Esophagus (tissue), 2 donors: Measurements from ENCODE around the gene SMC1B. TPM values are rescaled to one million over a fixed set of nuclear protein-coding genes. Genes with fewer than 3 reads are reported as not detected.
"Not testable (repeated sequence)": the region's sequence is repeated elsewhere in the genome, so short reads cannot be mapped to it uniquely, and the experiment has no call there.

Experiments used
- H3K27ac ChIP-seq, 2 donors: one replicate each; pipeline ENCODE4 v1.5.1; 2013; ENCODE audit warnings: low read depth in 2 of 2, mild to moderate bottlenecking in 2 of 2, inconsistent platforms in 1 of 2, low read length in 1 of 2, moderate library complexity in 1 of 2
- H3K27me3 ChIP-seq, 2 donors: one replicate each; pipeline ENCODE4 v1.6.1; 2013; ENCODE audit warnings: low read length in 2 of 2, control low read depth in 1 of 2, mild to moderate bottlenecking in 1 of 2; ENCODE audit not compliant: insufficient read depth in 2 of 2, control insufficient read depth in 1 of 2
- H3K36me3 ChIP-seq, 2 donors: one replicate each; pipeline ENCODE4 v1.6.1; 2013; ENCODE audit warnings: low read length in 1 of 2; ENCODE audit not compliant: control insufficient read depth in 2 of 2, insufficient read depth in 2 of 2
- H3K4me1 ChIP-seq, 2 donors: one replicate each; pipeline ENCODE4 v1.6.1; 2013; ENCODE audit warnings: low read length in 1 of 2; ENCODE audit not compliant: control insufficient read depth in 2 of 2, insufficient read depth in 2 of 2
- H3K4me3 ChIP-seq, 2 donors: one replicate each; pipeline ENCODE4 v1.5.1; 2013; ENCODE audit warnings: low read length in 2 of 2, mild to moderate bottlenecking in 2 of 2, low read depth in 1 of 2, moderate library complexity in 1 of 2
- H3K9me3 ChIP-seq, 2 donors: one replicate each; pipeline ENCODE4 v1.6.1; 2013; ENCODE audit warnings: mild to moderate bottlenecking in 2 of 2, low read depth in 1 of 2, low read length in 1 of 2, moderate library complexity in 1 of 2; ENCODE audit not compliant: control insufficient read depth in 2 of 2, insufficient read depth in 1 of 2
- WGBS, 2 donors: extraction: QIAGEN DNeasy Blood & Tissue Kit; methylation state at CpG; one replicate each; pipeline ENCODE4 v1.1.7; 2013; 5-methylcytosine and 5-hydroxymethylcytosine counted together
- polyA plus RNA-seq, 2 donors: library from polyadenylated mRNA; stranded (reverse); fragments of 200-250 nt; gene quantifications; one replicate each; pipeline ENCODE4 v1.2.3, GENCODE V29; 2013
- donor health status: healthy with polysubstance abuse.
- donor health status: Bipolar disorder and iron deficiency.

The SMC1B gene
- polyA plus RNA-seq, 2 donors, result 0.04 TPM; not detected in 1

GRCh38 chr22:45303181-45303580, 110.2 kb downstream of the SMC1B start:
- H3K4me1 ChIP-seq, result no peaks in the 10 kb centered on the region
- no peaks in the 10 kb centered on the region for H3K27me3 ChIP-seq
- no peak overlapping the region for H3K27ac ChIP-seq
- H3K36me3 ChIP-seq, result no peaks in the 10 kb centered on the region
- WGBS, 2 donors, result 55 to 62% methylated on average over 7 of the region's 7 CpGs
- no peaks in the 10 kb centered on the region for H3K9me3 ChIP-seq
- no peak overlapping the region for H3K4me3 ChIP-seq

- WGBS, 2 donors, result 60 to 68% methylated on average over 8 of the region's 8 CpGs
- Histone ChIP-seq H3K4me3 (no peak overlapping the region), H3K9me3 (no peaks in the 10 kb centered on the region), H3K27me3 (no peaks in the 10 kb centered on the region), H3K27ac (no peak overlapping the region), H3K4me1 (no peaks in the 10 kb centered on the region), H3K36me3 (no peaks in the 10 kb centered on the region)
Observed at GRCh38 chr22:45302751-45303150, 110.6 kb downstream of the SMC1B start.

GRCh38 chr22:45298934-45299505, 114.4 kb downstream of the SMC1B start:
- no peak overlapping the region for H3K27ac ChIP-seq
- no peaks in the 10 kb centered on the region for H3K27me3 ChIP-seq
- 74 to 76% methylated on average over 14 to 15 of the region's 15 CpGs for WGBS, 2 donors
- H3K4me1 ChIP-seq, result no peaks in the 10 kb centered on the region
- no peaks in the 10 kb centered on the region for H3K36me3 ChIP-seq
- H3K4me3 ChIP-seq, result no peak overlapping the region
- no peaks in the 10 kb centered on the region for H3K9me3 ChIP-seq

GRCh38 chr22:45296628-45297297, 116.6 kb downstream of the SMC1B start:
- WGBS, 2 donors, result 73 to 75% methylated on average over 13 of the region's 13 CpGs
- Histone ChIP-seq H3K4me3 (no peak overlapping the region), H3K9me3 (no peaks in the 10 kb centered on the region), H3K36me3 (no peaks in the 10 kb centered on the region), H3K27me3 (no peaks in the 10 kb centered on the region), H3K4me1 (no peaks in the 10 kb centered on the region), H3K27ac (no peak overlapping the region)

- H3K27ac ChIP-seq, result no peak overlapping the region
- 79 to 88% methylated on average over 9 of the region's 9 CpGs for WGBS, 2 donors
- H3K36me3 ChIP-seq, result no peaks in the 10 kb centered on the region
- peaks cover 2 to 6% of the 10 kb centered on the region in 2 donors for H3K4me1 ChIP-seq
- H3K9me3 ChIP-seq, result no peaks in the 10 kb centered on the region
- H3K4me3 ChIP-seq, result no peak overlapping the region
- H3K27me3 ChIP-seq, result no peaks in the 10 kb centered on the region
Observed at GRCh38 chr22:45295492-45295891, 117.9 kb downstream of the SMC1B start.

- not testable (repeated sequence) for H3K36me3 ChIP-seq, H3K27ac ChIP-seq, H3K4me1 ChIP-seq, H3K27me3 ChIP-seq, H3K9me3 ChIP-seq, H3K4me3 ChIP-seq
- 93 to 97% methylated on average over 6 of the region's 6 CpGs for WGBS, 2 donors
Observed at GRCh38 chr22:45295004-45295403, 118.4 kb downstream of the SMC1B start.

Other genes with a start within 250 kb of the SMC1B start
- gene NUP50, start 249.7 kb downstream of the SMC1B start, polyA plus RNA-seq, result 10 to 100 TPM; 19.7 to 21.5 TPM
- gene KIAA0930, start 172.7 kb downstream of the SMC1B start, polyA plus RNA-seq, result 10 to 100 TPM; 21.7 to 29.0 TPM
- not detected for gene UPK3A, start 128.7 kb downstream of the SMC1B start, polyA plus RNA-seq
- 10 to 100 TPM; 15.4 to 44.4 TPM for gene FAM118A, start 103.7 kb downstream of the SMC1B start, polyA plus RNA-seq
- 1 to 10 TPM; 1.3 to 1.5 TPM for gene RIBC2, start 94 bp upstream of the SMC1B start, polyA plus RNA-seq
- gene FBLN1, start 89.3 kb upstream of the SMC1B start, polyA plus RNA-seq, result 10 to 100 TPM; 18.8 to 50.3 TPM